Body of pancreas (tissue), 4 donors: ENCODE data around the gene RIMBP2.

Source experiments
- CTCF ChIP-seq, 7 experiments: fragments of 450-650 bp in 4 of 7; fragments of 200-600 bp in 3 of 7; sonication (generic) in 3 of 7; IDR thresholded peaks; one replicate each; pipeline ENCODE4 v1.5.1; 2016 to 2019; ENCODE audit warnings: antibody characterized with exemption in 7 of 7
- POLR2A ChIP-seq, 3 donors: fragments of 450-650 bp; IDR thresholded peaks; one replicate each; pipeline ENCODE4 v1.6.1; 2016; ENCODE audit warnings: antibody characterized with exemption in 3 of 3, mild to moderate bottlenecking in 2 of 3

DNA sequence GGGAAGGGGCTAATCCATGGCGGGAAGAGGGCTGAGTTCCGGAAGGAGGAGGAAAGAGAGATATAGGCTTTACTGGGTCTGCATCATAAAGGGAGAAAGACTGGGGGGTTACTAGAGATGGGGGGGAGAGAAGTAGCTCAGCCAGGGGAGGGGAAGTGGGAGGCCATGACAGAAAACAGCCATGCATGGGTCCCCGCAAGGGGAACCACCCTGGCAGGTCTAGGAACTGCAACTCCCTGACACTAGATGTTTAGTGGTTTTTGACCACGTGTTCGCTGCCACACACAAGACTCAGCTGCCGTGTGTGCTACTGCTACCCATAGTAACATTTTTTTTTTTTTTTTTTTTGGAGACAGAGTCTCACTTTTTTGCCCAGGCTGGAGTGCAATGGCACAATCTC lies 145.0 kb downstream of the RIMBP2 start:
- TF ChIP-seq CTCF (IDR thresholded peaks at IDR 0.05) (no peak), POLR2A (IDR thresholded peaks at IDR 0.05) (no peak)
